ENCODE measurements around the gene SLC38A1.

The SLC38A1 gene

DNA sequence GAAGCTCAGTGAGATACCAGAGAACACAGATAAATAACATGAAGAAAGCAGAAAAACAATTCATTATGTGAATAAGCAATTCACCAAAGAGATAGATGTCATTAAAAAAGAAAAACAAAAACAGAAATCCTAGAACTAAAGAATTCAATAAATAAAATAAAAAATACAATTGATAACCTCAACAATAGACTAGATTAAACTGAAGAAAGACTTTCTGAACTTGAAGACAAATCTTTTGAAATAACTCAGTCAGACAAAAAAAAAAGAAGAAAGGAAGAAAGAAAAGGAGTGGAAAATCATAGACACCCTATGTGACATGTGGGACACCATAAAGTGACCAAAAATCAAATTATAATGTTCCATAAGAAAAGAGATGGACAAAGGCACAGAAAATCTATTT lies 14.0 kb upstream of the SLC38A1 start:
- Histone ChIP-seq H3K79me2 (ENCODE audit: insufficient read depth, low read length) (no peaks in the 10 kb centered on the region), H3K4me3 (ENCODE audit: low read depth, low read length, poor library complexity, severe bottlenecking) (no peak overlapping the region), H3K27me3 (ENCODE audit: insufficient read depth, low read length) (no peaks in the 10 kb centered on the region), H4K20me1 (ENCODE audit: insufficient read depth, low read length) (no peaks in the 10 kb centered on the region), H3K9me3 (ENCODE audit: low read length) (peaks cover 22% of the 10 kb centered on the region), H3K27ac (ENCODE audit: low read depth, low read length, poor library complexity, severe bottlenecking) (no peak overlapping the region), H3F3A (ENCODE audit: insufficient read depth, low read length) (no peaks in the 10 kb centered on the region), H3K36me3 (ENCODE audit: insufficient read depth, low read length) (peaks cover 4% of the 10 kb centered on the region; the same call in 1 of the 2 replicates), H3K9me2 (ENCODE audit: low read depth, low read length) (no peaks in the 10 kb centered on the region), H2AFZ (ENCODE audit: low read length) (no peak overlapping the region), H3K9ac (ENCODE audit: low read length) (no peak overlapping the region), H3K4me1 (ENCODE audit: insufficient read depth, low read length, severe bottlenecking) (no peaks in the 10 kb centered on the region), H3K4me2 (ENCODE audit: low read length) (no peak overlapping the region)
- TF ChIP-seq EZH2 (IDR thresholded peaks at IDR 0.05; ENCODE audit: borderline replicate concordance, low read length), result no peak

DNA sequence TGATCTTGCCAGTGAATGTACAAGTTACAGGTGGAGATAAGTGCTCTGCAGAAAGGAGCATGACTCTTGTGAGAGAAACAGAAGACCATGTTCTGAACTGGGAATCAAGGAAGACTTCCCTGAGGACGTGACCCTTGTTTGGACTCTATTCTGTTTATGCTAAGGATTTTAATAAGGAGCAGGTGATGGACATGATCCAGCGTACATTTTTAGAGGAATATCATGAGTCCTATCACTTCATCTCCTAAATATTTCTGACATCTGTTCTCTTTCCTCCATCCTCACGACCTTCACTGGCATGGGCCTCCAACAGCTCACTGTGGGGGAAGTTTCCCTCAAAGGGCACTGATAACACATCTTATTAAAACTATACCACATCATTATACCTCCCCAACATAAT lies 7.9 kb upstream of the SLC38A1 start:
- Histone ChIP-seq H4K20me1 (ENCODE audit: insufficient read depth, low read length) (no peaks in the 10 kb centered on the region), H3K9ac (ENCODE audit: low read length) (no peak overlapping the region), H3K9me3 (ENCODE audit: low read length) (no peaks in the 10 kb centered on the region), H3K36me3 (ENCODE audit: insufficient read depth, low read length) (peaks cover 22% of the 10 kb centered on the region), H3K79me2 (ENCODE audit: insufficient read depth, low read length) (no peaks in the 10 kb centered on the region), H3K4me1 (ENCODE audit: insufficient read depth, low read length, severe bottlenecking) (no peaks in the 10 kb centered on the region), H3K27me3 (ENCODE audit: insufficient read depth, low read length) (no peaks in the 10 kb centered on the region), H3F3A (ENCODE audit: insufficient read depth, low read length) (no peaks in the 10 kb centered on the region), H3K4me2 (ENCODE audit: low read length) (no peak overlapping the region), H2AFZ (ENCODE audit: low read length) (no peak overlapping the region), H3K27ac (ENCODE audit: low read depth, low read length, poor library complexity, severe bottlenecking) (no peak overlapping the region), H3K4me3 (ENCODE audit: low read depth, low read length, poor library complexity, severe bottlenecking) (no peak overlapping the region), H3K9me2 (ENCODE audit: low read depth, low read length) (no peaks in the 10 kb centered on the region)
- no peak for TF ChIP-seq EZH2 (IDR thresholded peaks at IDR 0.05; ENCODE audit: borderline replicate concordance, low read length)
- TF ChIP-seq, protein P1, sequence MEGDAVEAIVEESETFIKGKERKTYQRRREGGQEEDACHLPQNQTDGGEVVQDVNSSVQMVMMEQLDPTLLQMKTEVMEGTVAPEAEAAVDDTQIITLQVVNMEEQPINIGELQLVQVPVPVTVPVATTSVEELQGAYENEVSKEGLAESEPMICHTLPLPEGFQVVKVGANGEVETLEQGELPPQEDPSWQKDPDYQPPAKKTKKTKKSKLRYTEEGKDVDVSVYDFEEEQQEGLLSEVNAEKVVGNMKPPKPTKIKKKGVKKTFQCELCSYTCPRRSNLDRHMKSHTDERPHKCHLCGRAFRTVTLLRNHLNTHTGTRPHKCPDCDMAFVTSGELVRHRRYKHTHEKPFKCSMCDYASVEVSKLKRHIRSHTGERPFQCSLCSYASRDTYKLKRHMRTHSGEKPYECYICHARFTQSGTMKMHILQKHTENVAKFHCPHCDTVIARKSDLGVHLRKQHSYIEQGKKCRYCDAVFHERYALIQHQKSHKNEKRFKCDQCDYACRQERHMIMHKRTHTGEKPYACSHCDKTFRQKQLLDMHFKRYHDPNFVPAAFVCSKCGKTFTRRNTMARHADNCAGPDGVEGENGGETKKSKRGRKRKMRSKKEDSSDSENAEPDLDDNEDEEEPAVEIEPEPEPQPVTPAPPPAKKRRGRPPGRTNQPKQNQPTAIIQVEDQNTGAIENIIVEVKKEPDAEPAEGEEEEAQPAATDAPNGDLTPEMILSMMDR (IDR thresholded peaks at IDR 0.05; ENCODE audit: low read length), result no peak

DNA sequence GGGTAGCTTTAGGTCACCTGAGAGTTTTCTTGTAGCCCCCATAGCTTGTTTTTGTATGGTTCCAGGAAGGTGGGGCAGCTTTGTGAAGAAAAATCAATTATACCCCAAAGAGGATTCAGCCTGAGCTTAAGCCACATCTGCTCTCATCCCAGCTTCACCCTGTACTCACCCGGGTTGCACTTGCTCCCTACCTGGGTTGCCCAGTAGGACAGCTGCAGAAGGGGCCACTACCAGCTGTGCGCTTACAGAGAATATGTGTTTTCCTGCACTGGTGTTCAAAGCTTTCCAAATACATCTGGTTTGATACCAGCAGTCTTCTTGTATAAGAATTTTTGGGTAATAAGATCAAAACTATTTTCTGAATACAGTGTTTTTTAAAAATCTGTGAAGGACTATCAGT lies 3.0 kb upstream of the SLC38A1 start:
- H3K27ac ChIP-seq (ENCODE audit: low read depth, low read length, poor library complexity, severe bottlenecking), result no peak overlapping the region
- H3K27me3 ChIP-seq (ENCODE audit: insufficient read depth, low read length), result no peaks in the 10 kb centered on the region
- H3K79me2 ChIP-seq (ENCODE audit: insufficient read depth, low read length), result peaks cover 23% of the 10 kb centered on the region
- H3K4me2 ChIP-seq (ENCODE audit: low read length), result no peak overlapping the region
- no peaks in the 10 kb centered on the region for H3K9me3 ChIP-seq (ENCODE audit: low read length)
- H2AFZ ChIP-seq (ENCODE audit: low read length), result no peak overlapping the region
- no peaks in the 10 kb centered on the region for H4K20me1 ChIP-seq (ENCODE audit: insufficient read depth, low read length)
- no peaks in the 10 kb centered on the region for H3K9me2 ChIP-seq (ENCODE audit: low read depth, low read length)
- no peak for TF ChIP-seq EZH2 (IDR thresholded peaks at IDR 0.05; ENCODE audit: borderline replicate concordance, low read length)
- TF ChIP-seq, protein P1 (IDR thresholded peaks at IDR 0.05; ENCODE audit: low read length), result no peak
- H3K4me1 ChIP-seq (ENCODE audit: insufficient read depth, low read length, severe bottlenecking), result peaks cover 23% of the 10 kb centered on the region
- no peaks in the 10 kb centered on the region for H3F3A ChIP-seq (ENCODE audit: insufficient read depth, low read length)
- H3K4me3 ChIP-seq (ENCODE audit: low read depth, low read length, poor library complexity, severe bottlenecking), result no peak overlapping the region
- no peak overlapping the region for H3K9ac ChIP-seq (ENCODE audit: low read length)
- peaks cover 30% of the 10 kb centered on the region for H3K36me3 ChIP-seq (ENCODE audit: insufficient read depth, low read length)
